Measurements from ENCODE around the gene ZPBP2. TPM values are rescaled to one million over a fixed set of nuclear protein-coding genes. Genes with fewer than 3 reads are reported as not detected.

The ZPBP2 gene
- total RNA-seq, 1 donor from 2014 or later = not detected

DNA sequence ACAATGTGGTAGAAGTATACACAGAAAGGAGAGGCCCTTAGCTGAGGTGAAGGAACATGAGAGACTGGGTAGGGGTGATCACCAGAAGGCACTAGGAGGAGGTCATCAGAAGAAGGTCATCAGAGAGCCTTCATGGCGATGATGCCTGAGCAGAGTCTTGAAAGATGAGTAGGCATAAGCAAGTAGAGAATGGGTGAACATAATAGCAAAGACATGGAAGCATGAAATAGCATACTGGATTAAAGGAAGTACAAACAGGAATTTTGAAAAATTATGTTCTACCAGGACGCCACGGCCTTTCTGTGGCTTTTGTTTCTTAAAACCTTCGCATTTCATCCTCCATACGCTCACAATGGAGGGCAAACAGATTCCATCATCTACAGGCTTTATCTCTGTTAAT lies 6.8 kb upstream of the ZPBP2 start:
- TF ChIP-seq, protein P1, sequence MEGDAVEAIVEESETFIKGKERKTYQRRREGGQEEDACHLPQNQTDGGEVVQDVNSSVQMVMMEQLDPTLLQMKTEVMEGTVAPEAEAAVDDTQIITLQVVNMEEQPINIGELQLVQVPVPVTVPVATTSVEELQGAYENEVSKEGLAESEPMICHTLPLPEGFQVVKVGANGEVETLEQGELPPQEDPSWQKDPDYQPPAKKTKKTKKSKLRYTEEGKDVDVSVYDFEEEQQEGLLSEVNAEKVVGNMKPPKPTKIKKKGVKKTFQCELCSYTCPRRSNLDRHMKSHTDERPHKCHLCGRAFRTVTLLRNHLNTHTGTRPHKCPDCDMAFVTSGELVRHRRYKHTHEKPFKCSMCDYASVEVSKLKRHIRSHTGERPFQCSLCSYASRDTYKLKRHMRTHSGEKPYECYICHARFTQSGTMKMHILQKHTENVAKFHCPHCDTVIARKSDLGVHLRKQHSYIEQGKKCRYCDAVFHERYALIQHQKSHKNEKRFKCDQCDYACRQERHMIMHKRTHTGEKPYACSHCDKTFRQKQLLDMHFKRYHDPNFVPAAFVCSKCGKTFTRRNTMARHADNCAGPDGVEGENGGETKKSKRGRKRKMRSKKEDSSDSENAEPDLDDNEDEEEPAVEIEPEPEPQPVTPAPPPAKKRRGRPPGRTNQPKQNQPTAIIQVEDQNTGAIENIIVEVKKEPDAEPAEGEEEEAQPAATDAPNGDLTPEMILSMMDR (IDR thresholded peaks at IDR 0.05; ENCODE audit: insufficient read depth, low read length, severe bottlenecking) = no peak
- DNase-seq (ENCODE audit: low read depth) = no peak
- H3K36me3 ChIP-seq (ENCODE audit: control insufficient read depth, insufficient read depth, low read length) = no peaks in the 10 kb centered on the region
- H3K4me3 ChIP-seq (ENCODE audit: low read depth, low read length) = no peak overlapping the region
- peaks cover 10% of the 10 kb centered on the region for H3K27me3 ChIP-seq (ENCODE audit: control insufficient read depth, insufficient read depth, low read length)
- FAIRE-seq = no peak

DNA sequence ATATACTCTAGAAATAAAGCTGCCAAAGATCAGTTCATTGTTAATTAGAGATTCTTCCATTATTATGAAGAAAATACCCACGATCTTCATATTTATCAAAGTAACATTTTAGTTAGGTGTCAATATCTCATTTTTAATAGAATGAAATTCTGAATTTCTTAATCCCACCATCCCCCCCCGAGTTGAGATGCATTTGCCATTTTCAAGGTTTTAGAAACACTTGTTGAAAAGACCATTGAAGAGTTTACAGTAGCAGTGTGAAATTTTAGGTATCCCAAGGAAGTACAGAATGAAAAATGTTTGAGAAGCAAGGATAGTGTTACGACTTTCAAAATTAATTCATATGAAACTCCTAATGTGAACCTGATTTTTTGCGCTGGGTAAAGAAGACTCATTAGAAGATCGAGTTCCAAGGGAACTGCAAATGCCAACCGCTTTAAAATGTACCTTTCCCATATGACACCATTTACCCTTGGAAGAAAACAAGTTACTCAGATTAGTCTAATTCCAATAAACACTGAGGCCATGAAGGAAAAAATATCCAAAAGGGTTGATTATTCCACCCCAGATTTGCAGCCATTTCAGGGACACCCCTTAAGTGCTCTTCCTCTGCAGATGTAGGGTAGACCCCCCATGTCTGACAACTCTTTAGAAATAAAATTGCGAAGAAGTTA lies 4.6 kb upstream of the ZPBP2 start:
- H3K27me3 ChIP-seq (ENCODE audit: control insufficient read depth, insufficient read depth, low read length) = peaks cover 13% of the 10 kb centered on the region
- TF ChIP-seq, protein P1 (IDR thresholded peaks at IDR 0.05; ENCODE audit: insufficient read depth, low read length, severe bottlenecking) = no peak
- H3K36me3 ChIP-seq (ENCODE audit: control insufficient read depth, insufficient read depth, low read length) = no peaks in the 10 kb centered on the region
- H3K4me3 ChIP-seq (ENCODE audit: low read depth, low read length) = no peak overlapping the region
- no peak for DNase-seq (ENCODE audit: low read depth)
- no peak for FAIRE-seq

DNA sequence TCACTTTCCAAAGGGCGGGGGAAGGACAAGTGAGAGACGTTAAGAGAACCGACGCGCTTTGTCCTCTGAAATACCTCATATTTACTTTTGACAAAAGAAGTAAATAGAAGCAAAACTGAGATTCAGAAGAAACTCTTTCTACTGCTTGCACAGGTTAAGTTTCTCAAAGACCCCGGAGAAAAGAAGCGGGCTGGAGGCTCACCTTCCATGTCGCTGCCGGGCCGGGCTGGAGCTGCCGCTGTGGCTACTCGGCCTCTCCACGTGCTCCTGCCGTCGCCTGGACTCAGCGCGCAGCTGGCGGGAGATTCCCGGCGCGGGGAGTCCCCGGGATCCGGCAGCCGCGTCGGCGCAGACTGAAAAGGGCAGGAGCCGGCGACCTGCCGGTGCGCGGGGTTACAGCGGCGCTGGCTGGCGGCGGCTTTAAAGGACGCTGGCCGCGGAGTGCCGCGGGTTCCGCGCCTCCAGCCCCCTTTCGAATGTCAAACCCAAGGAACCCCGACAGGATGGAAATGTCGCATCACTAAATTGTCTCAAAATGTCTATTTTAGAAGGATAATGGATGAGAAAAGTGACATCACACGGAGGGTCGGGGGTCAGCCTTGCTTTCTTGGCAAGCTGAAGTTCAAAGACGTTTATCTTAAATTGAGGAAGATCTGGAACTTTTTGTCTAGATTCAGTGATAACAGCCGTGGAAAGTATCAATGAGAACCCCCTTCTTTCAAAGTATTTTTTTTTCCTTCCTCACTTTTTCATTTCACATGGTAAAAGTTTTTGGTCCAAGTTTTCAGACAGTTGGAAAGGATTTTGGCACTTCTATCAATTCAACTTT lies 3.9 kb upstream of the ZPBP2 start, which contains the start of gene IKZF3:
Gene IKZF3, minus strand, starts transcription at position 395 of the 829 bp plus-strand sequence. Its CDS starts 186 bp downstream, at position 209.
- peak; percentile 54 for DNase-seq (ENCODE audit: low read depth)
- peaks cover 16% of the 10 kb centered on the region for H3K27me3 ChIP-seq (ENCODE audit: control insufficient read depth, insufficient read depth, low read length)
- no peak within 1 kb of the TSS for H3K4me3 ChIP-seq (ENCODE audit: low read depth, low read length)
- FAIRE-seq = no peak
- TF ChIP-seq, protein P1 (IDR thresholded peaks at IDR 0.05; ENCODE audit: insufficient read depth, low read length, severe bottlenecking) = peak; percentile 57
- H3K36me3 ChIP-seq (ENCODE audit: control insufficient read depth, insufficient read depth, low read length) = no peaks in the 10 kb centered on the region

DNA sequence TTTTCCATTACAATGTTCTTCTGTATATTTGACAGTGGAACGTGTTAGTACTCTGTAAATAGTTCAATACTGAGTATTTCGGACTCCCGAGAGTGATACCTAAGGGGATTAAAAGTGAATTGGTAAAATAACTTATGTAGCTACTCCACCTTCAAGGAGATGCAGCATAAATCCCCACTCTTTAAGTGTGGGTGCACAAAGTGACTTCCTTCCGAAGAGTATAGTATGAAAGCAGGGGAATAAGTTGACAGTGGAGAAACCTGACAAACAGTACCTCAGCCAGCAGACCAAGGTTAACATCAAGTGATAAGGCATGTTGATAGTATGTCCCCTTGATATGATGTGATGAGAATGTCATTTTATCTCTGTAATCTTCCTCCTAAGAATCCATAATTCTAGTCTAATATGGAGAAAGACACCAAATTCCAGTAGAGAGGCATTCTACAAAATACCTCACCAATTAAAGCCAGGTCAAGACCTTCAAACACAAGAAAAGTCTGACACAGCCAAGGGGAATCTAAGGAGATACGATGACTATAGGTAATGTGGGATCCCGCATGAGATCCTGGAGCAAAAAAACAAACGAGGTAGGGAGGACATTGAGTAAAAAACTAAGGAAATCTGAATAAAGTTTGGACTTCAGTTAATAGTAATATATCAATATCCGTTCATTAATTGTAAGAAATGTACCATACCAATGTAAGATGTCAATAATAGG lies 1.8 kb upstream of the ZPBP2 start:
- Histone ChIP-seq H3K4me3 (ENCODE audit: low read depth, low read length) (no peak overlapping the region), H3K27me3 (ENCODE audit: control insufficient read depth, insufficient read depth, low read length) (peaks cover 16% of the 10 kb centered on the region), H3K36me3 (ENCODE audit: control insufficient read depth, insufficient read depth, low read length) (no peaks in the 10 kb centered on the region)
- no peak for FAIRE-seq
- TF ChIP-seq, protein P1 (IDR thresholded peaks at IDR 0.05; ENCODE audit: insufficient read depth, low read length, severe bottlenecking) = no peak
- DNase-seq (ENCODE audit: low read depth) = no peak

DNA sequence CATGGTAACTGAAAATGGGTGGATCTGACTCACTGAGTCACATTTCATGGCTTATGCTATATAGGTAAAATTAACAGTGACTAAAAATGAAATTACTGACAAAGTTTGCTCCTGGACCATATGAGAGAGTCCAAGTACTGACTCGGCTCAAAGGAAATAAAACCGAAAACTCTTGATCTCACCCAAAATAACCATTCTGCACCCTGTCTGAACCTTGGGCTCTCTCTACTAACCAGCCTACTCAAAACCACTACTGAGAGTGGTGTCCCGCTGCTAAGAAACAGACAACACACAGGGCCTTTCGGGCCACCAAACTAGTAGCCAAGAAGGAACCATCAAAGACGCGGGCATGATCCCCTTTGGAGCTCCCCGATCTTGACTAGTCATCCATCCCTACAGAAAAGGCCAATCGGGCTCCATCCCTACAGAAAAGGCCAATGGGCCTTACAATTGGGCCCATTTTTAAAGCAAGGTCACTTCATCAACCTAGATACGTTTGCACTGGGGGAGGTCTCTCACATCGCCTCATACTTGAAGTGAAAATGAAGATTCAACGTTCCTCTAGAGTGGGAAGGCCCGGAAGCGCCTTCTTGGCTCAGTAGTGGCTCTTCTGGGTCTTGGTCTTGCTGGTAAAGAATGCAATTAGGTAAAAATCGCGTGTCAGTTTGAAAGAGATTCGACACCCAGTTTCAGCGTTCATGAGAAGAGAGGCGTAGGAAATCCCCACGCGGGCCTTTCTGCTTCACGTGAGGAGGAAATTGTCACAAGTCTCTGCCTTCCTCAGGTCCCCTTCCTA lies 720 bp upstream of the ZPBP2 start:
- FAIRE-seq = no peak
- H3K27me3 ChIP-seq (ENCODE audit: control insufficient read depth, insufficient read depth, low read length) = peaks cover 16% of the 10 kb centered on the region

More for the DNA sequence above, 720 bp upstream of the ZPBP2 start:
- Histone ChIP-seq H3K36me3 (ENCODE audit: control insufficient read depth, insufficient read depth, low read length) (no peaks in the 10 kb centered on the region), H3K4me3 (ENCODE audit: low read depth, low read length) (no peak overlapping the region)
- TF ChIP-seq, protein P1 (IDR thresholded peaks at IDR 0.05; ENCODE audit: insufficient read depth, low read length, severe bottlenecking) = no peak
- no peak for DNase-seq (ENCODE audit: low read depth)

Measured in bronchial epithelial cell (primary cell).